Stimulated activated memory B cell treated with anti-CD40 and anti-IgM and Interleukin-4, amounts not matched to agents 10 μg/mL and 1 μg/mL and 100 μg/mL, for 72 hours (primary cell): ENCODE results near the gene UGT2B7.
"Not testable (repeated sequence)": the region's sequence is repeated elsewhere in the genome, so short reads cannot be mapped to it uniquely, and the experiment has no call there.

Experiments used
- ATAC-seq: fragments of 150-1000 bp; cut with Tn5 transposase; 2 replicates; pipeline ENCODE4 v1.10.0; 2021
- H3K27ac Mint-ChIP-seq: one replicate; pipeline ENCODE4 v1.8.0; 2022; ENCODE audit warnings: mild to moderate bottlenecking, mixed read lengths
- H3K27me3 Mint-ChIP-seq: one replicate; pipeline ENCODE4 v1.8.0; 2022; ENCODE audit warnings: mixed read lengths
- H3K36me3 Mint-ChIP-seq: one replicate; pipeline ENCODE4 v1.8.0; 2022; ENCODE audit warnings: mixed read lengths
- H3K4me1 Mint-ChIP-seq: one replicate; pipeline ENCODE4 v1.8.0; 2022; ENCODE audit warnings: mixed read lengths
- H3K4me3 Mint-ChIP-seq: one replicate; pipeline ENCODE4 v1.8.0; 2022; ENCODE audit warnings: mild to moderate bottlenecking, moderate library complexity, mixed read lengths
- H3K9me3 Mint-ChIP-seq: one replicate; pipeline ENCODE4 v1.8.0; 2022; ENCODE audit warnings: mixed read lengths

Gene UGT2B7

DNA sequence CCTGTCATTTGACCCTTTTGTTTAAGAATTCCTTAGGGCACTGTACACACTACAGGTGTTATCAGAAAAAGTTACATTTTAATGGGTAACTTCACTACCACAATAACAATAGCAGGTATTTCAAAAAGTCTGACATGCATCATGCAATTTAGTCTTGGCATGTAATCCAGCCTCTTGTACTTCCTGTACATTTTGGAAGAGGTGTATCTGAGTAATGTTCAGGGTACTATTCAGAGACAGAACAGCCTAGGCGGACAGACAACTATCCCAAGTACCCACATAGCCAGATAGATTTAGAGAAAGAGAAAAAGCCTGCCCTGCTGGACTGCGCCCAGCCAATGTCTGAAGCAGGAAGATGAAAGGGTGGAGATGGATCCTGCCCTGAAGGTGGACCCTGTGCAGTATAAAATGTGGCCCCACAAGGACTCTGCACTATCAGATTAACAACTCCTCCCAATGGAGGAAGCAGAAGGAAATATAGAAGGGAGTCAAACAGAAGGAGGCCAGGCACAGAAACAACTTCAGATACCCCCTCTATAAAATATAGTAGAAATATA lies 8.5 kb downstream of the UGT2B7 start:
- Mint-ChIP-seq H3K9me3 (no peaks in the 10 kb centered on the region), H3K4me3 (no peak overlapping the region), H3K27me3 (no peaks in the 10 kb centered on the region), H3K27ac (no peak overlapping the region), H3K36me3 (no peaks in the 10 kb centered on the region), H3K4me1 (no peaks in the 10 kb centered on the region)
- ATAC-seq = no peak

GRCh38 chr4:69115151-69115850 lies 19.0 kb downstream of the UGT2B7 start:
- H3K4me1 Mint-ChIP-seq, H3K27me3 Mint-ChIP-seq, H3K4me3 Mint-ChIP-seq, H3K9me3 Mint-ChIP-seq, H3K27ac Mint-ChIP-seq, H3K36me3 Mint-ChIP-seq, ATAC-seq: not testable (repeated sequence)

- Mint-ChIP-seq H3K27ac (no peak overlapping the region), H3K4me1 (no peaks in the 10 kb centered on the region), H3K4me3 (no peak overlapping the region), H3K27me3 (no peaks in the 10 kb centered on the region), H3K9me3 (no peaks in the 10 kb centered on the region), H3K36me3 (no peaks in the 10 kb centered on the region)
- no peak for ATAC-seq
Measured at GRCh38 chr4:69115851-69116213, 19.6 kb downstream of the UGT2B7 start.

DNA sequence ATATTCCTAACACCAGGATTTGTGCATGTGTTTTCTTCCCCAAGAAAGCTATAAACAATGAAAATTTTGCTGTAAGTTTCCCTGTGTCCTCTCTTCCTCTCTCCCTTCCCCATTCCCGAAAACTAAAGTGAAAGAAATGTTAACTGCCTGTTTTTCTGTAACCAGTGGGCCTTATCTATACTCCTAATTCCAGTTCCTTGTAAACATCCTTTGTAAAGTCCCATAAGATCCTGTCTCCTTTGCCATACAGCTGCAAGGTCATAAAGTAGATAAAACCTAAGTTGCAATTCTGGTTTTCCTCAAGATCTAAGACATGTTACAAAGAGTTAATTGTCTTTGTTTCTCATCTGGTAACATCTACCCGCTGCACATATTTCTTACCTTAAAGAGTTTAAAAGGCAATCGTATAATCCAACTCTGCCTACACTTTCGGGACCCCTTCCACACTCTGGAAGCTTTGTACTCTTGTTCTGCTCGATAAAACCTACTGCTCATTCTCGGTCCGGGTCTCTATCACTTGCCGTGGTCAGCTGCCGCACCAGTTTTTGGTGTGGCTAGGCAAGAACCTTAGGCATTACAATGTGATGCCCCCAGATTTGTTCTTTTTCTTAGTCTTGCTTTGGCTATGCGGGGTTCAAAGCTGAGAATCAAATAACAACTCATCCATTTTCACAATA lies 20.5 kb downstream of the UGT2B7 start:
- H3K4me1 Mint-ChIP-seq = no peaks in the 10 kb centered on the region
- no peaks in the 10 kb centered on the region for H3K27me3 Mint-ChIP-seq
- H3K36me3 Mint-ChIP-seq = no peaks in the 10 kb centered on the region
- H3K27ac Mint-ChIP-seq = no peak overlapping the region
- ATAC-seq = no peak
- no peaks in the 10 kb centered on the region for H3K9me3 Mint-ChIP-seq
- H3K4me3 Mint-ChIP-seq = no peak overlapping the region

GRCh38 chr4:69120870-69121269 lies 24.6 kb downstream of the UGT2B7 start:
- Mint-ChIP-seq H3K27me3 (no peaks in the 10 kb centered on the region), H3K4me3 (no peak overlapping the region), H3K9me3 (peaks cover 4% of the 10 kb centered on the region), H3K36me3 (no peaks in the 10 kb centered on the region), H3K27ac (no peak overlapping the region), H3K4me1 (no peaks in the 10 kb centered on the region)
- ATAC-seq = no peak

GRCh38 chr4:69122476-69122875 lies 26.2 kb downstream of the UGT2B7 start:
- H3K4me3 Mint-ChIP-seq = no peak overlapping the region
- H3K27ac Mint-ChIP-seq = no peak overlapping the region
- no peaks in the 10 kb centered on the region for H3K4me1 Mint-ChIP-seq
- no peaks in the 10 kb centered on the region for H3K36me3 Mint-ChIP-seq
- no peak for ATAC-seq
- peaks cover 4% of the 10 kb centered on the region for H3K9me3 Mint-ChIP-seq
- H3K27me3 Mint-ChIP-seq = no peaks in the 10 kb centered on the region

DNA sequence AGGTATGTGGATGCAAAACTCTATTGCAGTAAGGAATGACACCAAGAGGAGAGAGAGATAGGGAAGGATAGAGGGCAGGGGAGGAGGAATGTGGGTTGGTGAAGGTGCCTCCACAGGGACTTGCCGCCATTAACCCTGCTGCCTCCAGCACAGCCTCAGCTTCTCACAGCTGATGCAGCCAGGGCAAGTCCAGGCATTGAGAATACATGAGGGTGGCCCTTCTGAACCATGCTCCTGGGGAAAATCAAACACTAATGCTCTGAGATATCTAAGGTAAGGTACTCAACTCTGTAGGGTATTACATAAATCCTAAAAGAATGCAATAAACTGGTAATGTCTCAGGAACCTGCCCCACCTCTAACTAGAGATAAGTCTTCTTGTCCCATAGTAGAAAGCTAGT lies 28.7 kb downstream of the UGT2B7 start:
- H3K4me1 Mint-ChIP-seq = no peaks in the 10 kb centered on the region
- peak; percentile 50 for ATAC-seq
- no peaks in the 10 kb centered on the region for H3K27me3 Mint-ChIP-seq
- peaks cover 4% of the 10 kb centered on the region for H3K9me3 Mint-ChIP-seq
- no peaks in the 10 kb centered on the region for H3K36me3 Mint-ChIP-seq
- H3K4me3 Mint-ChIP-seq = no peak overlapping the region
- no peak overlapping the region for H3K27ac Mint-ChIP-seq

GRCh38 chr4:69126024-69126423 lies 29.8 kb downstream of the UGT2B7 start:
- no peak for ATAC-seq
- no peaks in the 10 kb centered on the region for H3K36me3 Mint-ChIP-seq
- H3K4me3 Mint-ChIP-seq = no peak overlapping the region
- no peaks in the 10 kb centered on the region for H3K4me1 Mint-ChIP-seq
- peaks cover 4% of the 10 kb centered on the region for H3K9me3 Mint-ChIP-seq
- H3K27me3 Mint-ChIP-seq = no peaks in the 10 kb centered on the region
- no peak overlapping the region for H3K27ac Mint-ChIP-seq

GRCh38 chr4:69133993-69134392 lies 37.7 kb downstream of the UGT2B7 start:
- H3K4me1 Mint-ChIP-seq = no peaks in the 10 kb centered on the region
- H3K9me3 Mint-ChIP-seq = no peaks in the 10 kb centered on the region
- ATAC-seq = no peak
- no peaks in the 10 kb centered on the region for H3K27me3 Mint-ChIP-seq
- H3K4me3 Mint-ChIP-seq = no peak overlapping the region
- no peak overlapping the region for H3K27ac Mint-ChIP-seq
- H3K36me3 Mint-ChIP-seq = no peaks in the 10 kb centered on the region

DNA sequence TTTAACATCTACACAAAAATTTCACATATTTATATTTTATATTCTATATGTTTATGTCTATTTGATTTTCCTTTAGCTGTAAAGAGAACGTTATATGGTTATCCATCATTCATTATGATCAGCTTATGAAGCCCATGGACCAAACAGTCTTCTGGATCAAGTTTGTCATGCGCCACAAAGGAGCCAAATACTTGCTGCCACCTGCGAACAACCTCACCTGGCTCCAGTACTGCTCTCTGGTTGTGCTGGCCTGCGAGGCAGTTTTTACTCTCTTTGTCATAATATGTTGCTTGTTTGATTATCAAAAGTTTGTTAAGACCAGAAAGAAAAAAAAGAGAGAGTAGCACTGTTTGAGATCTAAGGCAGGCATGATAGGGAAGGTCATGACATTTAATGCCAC lies 38.2 kb downstream of the UGT2B7 start:
- H3K36me3 Mint-ChIP-seq = no peaks in the 10 kb centered on the region
- H3K4me1 Mint-ChIP-seq = no peaks in the 10 kb centered on the region
- ATAC-seq = no peak
- H3K9me3 Mint-ChIP-seq = no peaks in the 10 kb centered on the region
- H3K27me3 Mint-ChIP-seq = no peaks in the 10 kb centered on the region
- H3K4me3 Mint-ChIP-seq = no peak overlapping the region
- no peak overlapping the region for H3K27ac Mint-ChIP-seq

GRCh38 chr4:69141320-69141719 lies 45.0 kb downstream of the UGT2B7 start:
- H3K27ac Mint-ChIP-seq = no peak overlapping the region
- H3K36me3 Mint-ChIP-seq = no peaks in the 10 kb centered on the region
- H3K27me3 Mint-ChIP-seq = no peaks in the 10 kb centered on the region
- no peak overlapping the region for H3K4me3 Mint-ChIP-seq
- no peaks in the 10 kb centered on the region for H3K9me3 Mint-ChIP-seq
- no peaks in the 10 kb centered on the region for H3K4me1 Mint-ChIP-seq
- ATAC-seq = no peak

DNA sequence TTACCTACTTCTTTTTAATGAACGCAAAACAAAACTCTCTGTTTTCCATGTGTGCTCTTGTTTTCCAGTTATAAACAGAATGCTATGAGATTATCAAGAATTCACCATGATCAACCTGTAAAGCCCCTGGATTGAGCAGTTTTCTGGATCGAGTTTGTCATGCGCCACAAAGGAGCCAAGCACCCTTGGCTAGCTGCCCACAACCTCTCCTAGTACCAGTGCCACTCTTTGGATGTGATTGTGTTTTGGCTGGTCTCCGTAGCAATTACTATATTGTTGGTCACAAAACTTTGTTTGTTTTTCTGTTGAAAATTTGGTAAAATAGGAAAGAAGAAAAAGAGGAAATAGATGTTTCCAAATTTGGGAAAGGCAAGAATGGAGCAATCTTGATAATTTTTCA lies 51.1 kb downstream of the UGT2B7 start:
- Mint-ChIP-seq H3K4me3 (no peak overlapping the region), H3K4me1 (no peaks in the 10 kb centered on the region), H3K9me3 (no peaks in the 10 kb centered on the region), H3K36me3 (no peaks in the 10 kb centered on the region), H3K27me3 (no peaks in the 10 kb centered on the region), H3K27ac (no peak overlapping the region)
- no peak for ATAC-seq

- no peak for ATAC-seq
- H3K9me3 Mint-ChIP-seq = no peaks in the 10 kb centered on the region
- no peaks in the 10 kb centered on the region for H3K36me3 Mint-ChIP-seq
Measured at GRCh38 chr4:69154021-69154420, 57.7 kb downstream of the UGT2B7 start.

GRCh38 chr4:69156913-69157312 lies 60.6 kb downstream of the UGT2B7 start:
- H3K9me3 Mint-ChIP-seq = no peaks in the 10 kb centered on the region
- H3K27ac Mint-ChIP-seq = no peak overlapping the region
- ATAC-seq = no peak
- H3K4me3 Mint-ChIP-seq = no peak overlapping the region
- no peaks in the 10 kb centered on the region for H3K27me3 Mint-ChIP-seq
- no peaks in the 10 kb centered on the region for H3K4me1 Mint-ChIP-seq
- H3K36me3 Mint-ChIP-seq = no peaks in the 10 kb centered on the region

More at GRCh38 chr4:69154021-69154420, 57.7 kb downstream of the UGT2B7 start:
- Mint-ChIP-seq H3K27ac (no peak overlapping the region), H3K4me3 (no peak overlapping the region), H3K4me1 (no peaks in the 10 kb centered on the region), H3K27me3 (no peaks in the 10 kb centered on the region)
